Ammon's horn (tissue), 1 donor: ENCODE data around the gene KRTAP9-7.
A peak's percentile ranks its signal among the peaks of the same experiment; 100 is the strongest.

Experiments
- DNase-seq: peaks from one replicate; pipeline ENCODE4 v3.0.0-alpha.2; 2016; ENCODE audit warnings: low spot score

The KRTAP9-7 gene

GRCh38 chr17:41271858-41272257, 3.6 kb upstream of the KRTAP9-7 start:
- no peak for DNase-seq

GRCh38 chr17:41278176-41278955, 2.9 kb downstream of the KRTAP9-7 start:
- DNase-seq: peak; percentile 0

- no peak for DNase-seq
Measured at GRCh38 chr17:41284043-41284442, 8.5 kb downstream of the KRTAP9-7 start.

- DNase-seq: peak; percentile 0
Measured at GRCh38 chr17:41284546-41284945, 9.0 kb downstream of the KRTAP9-7 start.

- no peak for DNase-seq
Measured at GRCh38 chr17:41287050-41287449, 11.6 kb downstream of the KRTAP9-7 start.

GRCh38 chr17:41294016-41294415, 18.5 kb downstream of the KRTAP9-7 start:
- no peak for DNase-seq

GRCh38 chr17:41296846-41297245, 21.3 kb downstream of the KRTAP9-7 start:
- DNase-seq: no peak

- DNase-seq: no peak
Measured at GRCh38 chr17:41298458-41299135, 23.1 kb downstream of the KRTAP9-7 start.

GRCh38 chr17:41301204-41301790, 25.8 kb downstream of the KRTAP9-7 start:
- no peak for DNase-seq

- no peak for DNase-seq
Measured at GRCh38 chr17:41301916-41302901, 26.7 kb downstream of the KRTAP9-7 start, which contains the start of gene KRTAP29-1. Gene KRTAP29-1 (minus strand): TSS chr17:41302851. CDS start chr17:41302851, 0 bp downstream.

- no peak for DNase-seq
Measured at GRCh38 chr17:41302981-41303380, 27.5 kb downstream of the KRTAP9-7 start.

- no peak for DNase-seq
Measured at GRCh38 chr17:41304091-41304490, 28.6 kb downstream of the KRTAP9-7 start.

- peak; percentile 20 for DNase-seq
Measured at GRCh38 chr17:41307647-41308046, 32.1 kb downstream of the KRTAP9-7 start.

- peak; percentile 63 for DNase-seq
Measured at GRCh38 chr17:41308251-41308917, 32.9 kb downstream of the KRTAP9-7 start.

- no peak for DNase-seq
Measured at GRCh38 chr17:41308918-41309359, 33.4 kb downstream of the KRTAP9-7 start, which contains the start of gene KRTAP16-1. Gene KRTAP16-1 (minus strand): TSS chr17:41309309. CDS start chr17:41309253, 56 bp downstream.

GRCh38 chr17:41311111-41311510, 35.6 kb downstream of the KRTAP9-7 start:
- no peak for DNase-seq

- no peak for DNase-seq
Measured at GRCh38 chr17:41315204-41315794, 39.8 kb downstream of the KRTAP9-7 start, which contains the start of gene KRTAP17-1. Gene KRTAP17-1 (minus strand): TSS chr17:41315710. CDS start chr17:41315650, 60 bp downstream.

GRCh38 chr17:41315814-41316445, 40.4 kb downstream of the KRTAP9-7 start:
- no peak for DNase-seq

GRCh38 chr17:41318231-41318630, 42.7 kb downstream of the KRTAP9-7 start:
- no peak for DNase-seq
